ENCODE data around the gene OR52L1.

OR52L1 gene

GRCh38 chr11:5986885-5987284 is at the start of gene OR52L1:
Gene OR52L1 (minus strand): TSS chr11:5986985. CDS start chr11:5986930, 55 bp downstream.
- no peak for DNase-seq (ENCODE audit: low spot score)
- H3K4me3 ChIP-seq, result no peak within 1 kb of the TSS
- no peak within 1 kb of the TSS for H3K27ac ChIP-seq
- TF ChIP-seq CTCF (IDR thresholded peaks at IDR 0.05), result no peak

GRCh38 chr11:6030708-6031405 is 44.1 kb upstream of the OR52L1 start, which contains the start of gene OR56A1:
Gene OR56A1 (minus strand): TSS chr11:6030758. CDS start chr11:6027692, 3,066 bp downstream.
- no peak for DNase-seq (ENCODE audit: low spot score)
- TF ChIP-seq CTCF (IDR thresholded peaks at IDR 0.05), result no peak
- Histone ChIP-seq H3K4me3 (no peak within 1 kb of the TSS), H3K27ac (no peak within 1 kb of the TSS)

- TF ChIP-seq CTCF (IDR thresholded peaks at IDR 0.05), result no peak
- H3K4me3 ChIP-seq, result no peak overlapping the region
- H3K27ac ChIP-seq, result no peak overlapping the region
- DNase-seq (ENCODE audit: low spot score), result no peak
These were observed 40.7 kb upstream of the OR52L1 start for GRCh38 chr11:6027501-6027900.

- DNase-seq (ENCODE audit: low spot score), result no peak
- TF ChIP-seq CTCF (IDR thresholded peaks at IDR 0.05), result no peak
- Histone ChIP-seq H3K27ac (no peak overlapping the region), H3K4me3 (no peak overlapping the region)
These were observed 38.3 kb upstream of the OR52L1 start for GRCh38 chr11:6025056-6025455.

- TF ChIP-seq CTCF (IDR thresholded peaks at IDR 0.05), result no peak
- no peak overlapping the region for H3K27ac ChIP-seq
- DNase-seq (ENCODE audit: low spot score), result no peak
- no peak overlapping the region for H3K4me3 ChIP-seq
These were observed 36.2 kb upstream of the OR52L1 start for GRCh38 chr11:6022956-6023355.

- no peak for DNase-seq (ENCODE audit: low spot score)
- H3K27ac ChIP-seq, result no peak overlapping the region
- no peak overlapping the region for H3K4me3 ChIP-seq
- no peak for TF ChIP-seq CTCF (IDR thresholded peaks at IDR 0.05)
These were observed 26.3 kb upstream of the OR52L1 start for GRCh38 chr11:6013042-6013441.

- Histone ChIP-seq H3K4me3 (no peak overlapping the region), H3K27ac (no peak overlapping the region)
- DNase-seq (ENCODE audit: low spot score), result no peak
- TF ChIP-seq CTCF (IDR thresholded peaks at IDR 0.05), result no peak
These were observed 25.4 kb upstream of the OR52L1 start for GRCh38 chr11:6012035-6012668.
